GM12892 (cell line): ENCODE results near the gene NR3C1.

Experiments
- POLR2AphosphoS5 ChIP-seq: IDR thresholded peaks from 2 replicates; pipeline ENCODE4 v1.6.1; 2011; ENCODE audit warnings: low read depth, low read length, control low read depth
- TAF1 ChIP-seq: IDR thresholded peaks from 2 replicates; pipeline ENCODE4 v1.6.1; 2011; ENCODE audit warnings: low read depth, mild to moderate bottlenecking, control low read depth, low read length, borderline replicate concordance

DNA sequence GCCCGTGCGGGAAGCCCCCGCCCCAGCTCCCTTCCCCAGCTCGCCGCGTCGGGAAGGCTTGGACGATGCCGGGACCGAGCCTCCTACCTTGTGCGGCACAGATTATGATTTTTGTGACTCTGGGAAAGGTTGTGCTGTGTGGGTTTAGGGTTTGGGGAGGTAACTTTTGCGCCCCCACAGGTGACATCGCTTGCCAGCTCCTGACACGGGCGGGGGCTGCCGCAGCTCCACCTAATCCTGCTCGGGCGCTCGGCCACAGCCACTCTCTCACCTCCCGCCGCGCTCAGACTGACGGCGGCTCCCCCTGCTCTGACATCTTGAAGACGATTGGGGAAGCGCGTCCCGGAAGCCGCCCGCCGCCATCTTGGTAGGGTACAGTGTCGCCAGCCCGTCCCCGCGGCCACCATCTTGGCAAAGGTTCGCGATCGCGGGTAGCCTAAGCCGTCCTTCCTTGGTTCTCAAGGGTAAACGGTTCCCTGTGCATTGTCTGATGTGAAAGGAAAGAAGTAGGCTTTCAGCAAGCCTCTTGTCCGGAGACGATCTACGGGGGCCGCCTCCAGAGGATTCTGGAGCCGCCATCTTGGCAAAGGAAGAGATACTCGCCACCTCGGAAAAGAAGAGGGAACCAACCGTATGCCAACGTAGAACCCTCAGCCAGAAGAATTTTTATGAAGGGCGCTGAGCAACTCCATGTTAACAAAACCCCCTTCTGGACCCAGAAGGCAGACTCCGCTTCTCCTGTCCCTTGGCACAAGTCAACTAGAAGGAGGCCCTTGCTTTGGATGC lies 1.8 kb upstream of the NR3C1 start:
- peak; percentile 51 for TF ChIP-seq POLR2AphosphoS5
- TF ChIP-seq TAF1: peak; percentile 94
